IgD-negative memory B cell (primary cell): ENCODE measurements around the gene APOBR. TPM values are rescaled to one million over a fixed set of nuclear protein-coding genes. Genes with fewer than 3 reads are reported as not detected.
"Not testable (repeated sequence)": the region's sequence is repeated elsewhere in the genome, so short reads cannot be mapped to it uniquely, and the experiment has no call there.

ENCODE experiments used
- H3K27ac Mint-ChIP-seq, 3 donors: one replicate each; pipeline ENCODE4 v1.8.0; 2020 to 2022; ENCODE audit warnings: mild to moderate bottlenecking in 3 of 3, mixed read lengths in 3 of 3, moderate library complexity in 1 of 3
- H3K27me3 Mint-ChIP-seq: one replicate; pipeline ENCODE4 v1.8.0; 2021; ENCODE audit warnings: mixed read lengths
- H3K36me3 Mint-ChIP-seq: one replicate; pipeline ENCODE4 v1.8.0; 2020; ENCODE audit warnings: mild to moderate bottlenecking, mixed read lengths
- H3K4me1 Mint-ChIP-seq, 3 donors: one replicate each; pipeline ENCODE4 v1.8.0; 2020 to 2022; ENCODE audit warnings: mixed read lengths in 3 of 3, mild to moderate bottlenecking in 1 of 3
- H3K4me3 Mint-ChIP-seq, 4 donors: one replicate each; pipeline ENCODE4 v1.8.0; 2020 to 2022; ENCODE audit warnings: mild to moderate bottlenecking in 4 of 4, mixed read lengths in 4 of 4, moderate library complexity in 3 of 4
- H3K9me3 Mint-ChIP-seq, 3 donors: one replicate each; pipeline ENCODE4 v1.8.0; 2020 to 2021; ENCODE audit warnings: mixed read lengths in 3 of 3, mild to moderate bottlenecking in 1 of 3
- polyA plus RNA-seq: library from polyadenylated mRNA; unstranded; fragments of 300-500 nt; fragmentation: Illumina TruSeq; gene quantifications from one replicate; pipeline ENCODE4 v1.2.3, GENCODE V29; 2021

The APOBR gene
- polyA plus RNA-seq, 1 donor from 2014 or later, result 0.14 TPM

DNA sequence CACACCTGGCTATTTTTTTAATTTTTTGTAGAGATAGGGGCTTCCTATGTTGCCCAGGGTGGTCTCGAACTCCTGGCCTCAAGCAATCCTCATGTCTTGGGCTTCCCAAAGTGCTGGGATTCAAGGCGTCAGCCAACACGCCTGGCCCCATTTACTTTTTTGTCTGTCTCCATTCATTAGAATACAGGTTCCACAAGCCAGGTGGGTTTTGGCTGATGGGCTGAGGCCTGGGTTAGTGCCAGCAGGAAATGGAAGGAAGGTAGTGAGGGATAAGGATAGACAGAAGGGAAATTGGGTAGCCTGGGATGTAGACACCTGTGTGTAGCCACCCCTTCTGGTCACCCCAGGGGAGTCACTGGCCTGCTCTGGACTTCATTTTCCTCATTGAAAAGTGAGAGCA is 16.6 kb downstream of the APOBR start:
- Mint-ChIP-seq H3K36me3 (peaks cover 2% of the 10 kb centered on the region), H3K4me1 (peaks cover 14 to 18% (median 14%) of the 10 kb centered on the region in 3 donors), H3K4me3 (no peak overlapping the region), H3K27ac (no peak overlapping the region), H3K9me3 (no peaks in the 10 kb centered on the region), H3K27me3 (peaks cover 8% of the 10 kb centered on the region)

DNA sequence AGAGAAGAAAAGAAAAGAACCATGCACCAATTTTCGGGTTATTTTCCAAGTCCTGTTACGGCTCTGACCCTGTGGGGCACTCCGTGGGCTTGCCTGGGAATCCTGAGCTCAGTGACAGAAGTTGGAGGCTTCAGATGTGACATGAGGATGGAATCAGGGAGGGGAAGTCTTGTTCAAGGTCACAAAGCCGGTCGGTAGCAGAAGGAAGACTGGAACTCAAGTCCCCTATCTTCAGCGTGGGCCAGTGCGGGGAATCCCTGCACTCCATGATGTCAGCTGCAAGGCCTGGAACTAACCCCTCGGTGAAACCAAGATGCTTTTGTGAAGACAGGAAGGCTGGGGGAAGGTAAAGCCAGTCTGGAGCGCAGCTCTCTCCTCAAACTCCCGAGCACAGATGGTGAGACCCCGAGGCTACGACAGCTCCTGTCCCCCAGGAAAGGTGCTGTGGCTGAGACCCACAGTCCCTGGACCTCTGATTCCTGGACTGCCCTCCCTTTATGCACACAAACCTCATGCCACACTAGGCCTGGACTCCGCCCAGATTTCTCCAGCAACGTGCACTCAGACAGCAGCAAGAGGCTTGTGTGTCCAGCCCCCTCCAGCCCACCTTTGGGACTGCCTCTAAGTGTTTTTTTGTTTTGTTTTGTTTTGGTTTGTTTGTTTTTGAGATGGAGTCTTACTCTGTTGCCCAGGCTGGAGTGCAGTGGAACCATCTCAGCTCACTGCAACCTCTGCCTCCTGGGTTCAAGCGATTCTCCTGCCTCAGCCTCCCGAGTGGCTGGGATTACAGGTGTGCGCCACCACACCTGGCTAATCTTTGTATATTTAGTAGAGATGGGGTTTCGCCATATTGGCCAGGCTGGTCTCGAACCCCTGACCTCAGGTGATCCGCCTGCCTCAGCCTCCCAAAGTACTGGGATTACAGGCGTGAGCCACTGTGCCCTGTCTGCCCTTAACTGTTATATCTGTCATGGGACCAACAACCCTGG is 17.7 kb downstream of the APOBR start:
- H3K27me3 Mint-ChIP-seq, result peaks cover 6% of the 10 kb centered on the region
- no peaks in the 10 kb centered on the region for H3K9me3 Mint-ChIP-seq
- H3K27ac Mint-ChIP-seq, result no peak overlapping the region
- H3K4me1 Mint-ChIP-seq, result peaks cover 8 to 11% (median 11%) of the 10 kb centered on the region in 3 donors
- no peak overlapping the region for H3K4me3 Mint-ChIP-seq
- H3K36me3 Mint-ChIP-seq, result peaks cover 2% of the 10 kb centered on the region

DNA sequence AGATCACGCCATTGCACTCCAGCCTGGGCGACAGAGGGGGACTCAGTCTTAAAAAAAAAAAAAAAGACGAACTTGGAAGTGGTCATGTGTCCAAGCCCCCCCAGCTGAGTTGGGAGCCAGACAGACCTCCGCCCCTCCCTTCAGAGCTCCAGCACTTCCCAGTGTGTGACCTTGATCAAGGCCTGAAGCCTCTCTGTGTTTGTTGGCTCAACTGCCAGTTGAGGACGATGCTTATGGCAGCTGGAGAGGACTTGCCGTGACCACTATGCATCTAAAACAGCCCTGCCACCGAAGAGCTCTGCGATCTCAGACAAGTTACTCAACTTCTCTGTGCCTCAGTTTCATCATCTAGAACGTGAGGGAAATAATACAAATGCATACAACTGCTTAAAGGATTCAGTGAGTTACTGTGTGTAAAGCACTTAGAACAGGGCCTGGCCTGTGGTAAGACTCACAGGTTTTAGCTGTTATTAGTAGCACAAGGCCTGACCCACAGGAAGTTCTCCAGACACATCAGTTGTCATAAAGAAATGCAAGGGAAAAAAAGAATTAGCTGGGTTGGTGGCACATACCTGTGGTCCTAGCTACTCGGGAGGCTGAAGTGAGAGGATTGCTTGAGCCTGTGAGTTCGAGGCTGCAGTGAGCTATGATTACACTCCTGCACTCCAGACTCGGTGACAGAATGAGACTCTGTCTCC is 19.2 kb downstream of the APOBR start:
- no peak overlapping the region for H3K4me3 Mint-ChIP-seq
- H3K27ac Mint-ChIP-seq, result no peak overlapping the region
- H3K27me3 Mint-ChIP-seq, result peaks cover 6% of the 10 kb centered on the region
- no peaks in the 10 kb centered on the region for H3K9me3 Mint-ChIP-seq
- H3K36me3 Mint-ChIP-seq, result peaks cover 2% of the 10 kb centered on the region
- H3K4me1 Mint-ChIP-seq, result peaks cover 0 to 3% (median 1%) of the 10 kb centered on the region in 3 donors

DNA sequence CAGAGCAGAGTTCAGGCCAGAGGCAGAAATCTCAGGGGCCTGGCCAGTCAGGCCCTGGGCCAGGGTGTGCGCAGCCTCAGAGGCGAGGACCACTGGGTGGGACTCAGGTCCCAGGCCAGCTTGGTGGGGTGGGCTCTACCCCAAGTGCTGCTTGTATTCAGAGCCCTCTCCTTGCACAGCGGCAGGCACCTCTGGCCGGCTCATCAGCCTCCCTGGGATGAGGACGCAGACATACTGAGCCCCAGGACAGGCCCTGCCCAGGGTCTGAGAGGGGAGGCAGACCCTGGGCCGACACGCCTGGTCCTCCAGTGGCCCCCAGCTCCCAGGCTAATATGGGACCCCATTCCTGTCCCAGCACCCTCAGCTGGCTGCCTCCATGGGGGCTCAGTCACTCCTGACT is 19.8 kb downstream of the APOBR start:
- Mint-ChIP-seq H3K9me3 (no peaks in the 10 kb centered on the region), H3K4me1 (peaks cover 0 to 3% (median 1%) of the 10 kb centered on the region in 3 donors), H3K36me3 (peaks cover 2% of the 10 kb centered on the region), H3K27ac (no peak overlapping the region), H3K27me3 (peaks cover 6% of the 10 kb centered on the region), H3K4me3 (no peak overlapping the region)

DNA sequence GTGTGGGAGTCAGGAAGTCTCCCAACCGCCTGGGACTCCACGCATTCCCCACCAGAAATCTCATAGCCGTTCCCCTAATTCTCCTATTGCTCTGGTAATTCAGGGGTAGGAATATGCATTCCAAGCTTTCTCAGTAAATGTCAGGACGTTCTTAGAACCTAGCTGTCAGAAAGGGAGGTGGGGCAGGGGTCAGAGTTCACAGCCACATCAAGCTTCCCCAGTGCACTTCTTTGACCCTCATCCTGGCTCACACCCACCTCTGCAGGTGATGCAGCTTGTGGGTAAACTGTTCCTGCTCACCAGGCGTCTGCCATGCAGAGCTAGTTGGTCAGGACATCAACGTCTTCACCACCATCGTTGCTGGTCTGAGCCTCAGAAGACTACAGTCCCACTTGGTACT is 26.2 kb downstream of the APOBR start:
- Mint-ChIP-seq H3K4me1 (peaks cover 5 to 10% (median 5%) of the 10 kb centered on the region in 3 donors), H3K27me3 (peaks cover 8% of the 10 kb centered on the region), H3K4me3 (no peak overlapping the region), H3K36me3 (no peaks in the 10 kb centered on the region), H3K27ac (no peak overlapping the region), H3K9me3 (no peaks in the 10 kb centered on the region)

DNA sequence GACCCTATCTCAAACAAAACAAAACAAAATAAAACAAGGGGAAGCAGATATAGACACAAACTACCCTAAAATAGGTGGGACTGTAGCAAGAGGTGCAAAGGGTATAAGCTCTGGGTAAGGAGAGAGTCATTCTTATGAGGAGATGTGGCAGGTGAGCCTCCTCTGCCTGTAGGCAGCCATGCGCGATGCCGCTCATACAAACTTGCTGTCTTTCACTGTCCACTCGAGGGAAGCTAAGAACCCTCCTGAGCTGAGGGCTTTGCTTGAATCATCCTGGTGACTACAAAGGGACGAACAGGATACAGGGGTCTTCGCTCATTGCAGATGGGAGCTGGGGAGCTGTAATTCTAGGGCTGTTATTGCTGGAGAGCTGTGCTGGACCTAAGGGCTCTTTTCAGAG is 27.0 kb downstream of the APOBR start:
- no peaks in the 10 kb centered on the region for H3K36me3 Mint-ChIP-seq
- H3K4me1 Mint-ChIP-seq, result peaks cover 5 to 10% (median 5%) of the 10 kb centered on the region in 3 donors
- H3K4me3 Mint-ChIP-seq, result no peak overlapping the region
- peaks cover 8% of the 10 kb centered on the region for H3K27me3 Mint-ChIP-seq
- no peaks in the 10 kb centered on the region for H3K9me3 Mint-ChIP-seq
- no peak overlapping the region for H3K27ac Mint-ChIP-seq

DNA sequence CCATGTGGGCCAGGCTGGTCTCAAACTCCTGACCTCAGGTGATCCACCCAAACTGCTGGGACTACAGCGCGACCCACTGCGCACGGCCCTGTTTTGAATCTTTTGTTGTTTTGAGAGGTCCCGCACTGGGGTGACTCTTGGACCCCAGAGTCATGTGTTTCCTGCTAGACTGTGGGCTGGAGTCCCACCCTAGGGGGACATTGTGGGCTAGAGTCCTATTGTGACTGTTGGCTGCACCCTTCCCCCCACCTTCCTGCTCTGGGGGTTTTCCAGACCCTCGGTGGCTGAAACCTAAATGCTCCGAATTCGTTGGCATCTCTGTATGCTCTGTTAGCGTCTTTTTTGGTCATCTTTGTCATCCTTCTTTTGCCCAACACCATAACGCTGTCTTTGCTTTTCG is 28.3 kb downstream of the APOBR start:
- H3K27me3 Mint-ChIP-seq, result peaks cover 5% of the 10 kb centered on the region
- no peaks in the 10 kb centered on the region for H3K36me3 Mint-ChIP-seq
- no peaks in the 10 kb centered on the region for H3K9me3 Mint-ChIP-seq
- H3K4me1 Mint-ChIP-seq, result peaks cover 5 to 7% (median 5%) of the 10 kb centered on the region in 3 donors
- no peak overlapping the region for H3K4me3 Mint-ChIP-seq
- H3K27ac Mint-ChIP-seq, result no peak overlapping the region

DNA sequence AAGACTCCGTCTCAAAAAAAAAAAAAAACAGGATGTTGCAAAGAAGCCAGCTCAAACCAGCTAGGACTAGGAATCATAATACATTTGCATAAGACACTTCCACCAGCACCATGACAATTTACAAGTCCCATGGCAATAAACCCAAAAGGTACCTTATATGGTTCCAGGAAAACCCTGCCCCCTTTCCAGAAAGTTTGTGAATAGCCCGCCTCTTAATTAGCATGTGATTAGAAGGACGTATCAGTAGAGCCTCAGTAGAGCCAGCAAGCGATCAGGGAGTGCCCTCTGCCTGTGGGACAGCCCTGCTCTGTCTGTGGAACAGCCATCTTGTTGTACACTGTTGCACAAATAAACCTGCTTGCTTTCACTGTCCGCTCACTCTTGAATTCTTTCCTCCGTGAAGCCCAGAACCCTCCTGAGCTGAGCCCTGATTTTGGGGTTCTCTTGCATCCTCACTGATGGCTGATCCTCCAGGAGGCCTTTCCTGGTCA is 30.3 kb downstream of the APOBR start:
- Mint-ChIP-seq H3K9me3 (no peaks in the 10 kb centered on the region), H3K4me3 (peak overlapping the region in 1 of 4 donors; percentile 32), H3K36me3 (no peaks in the 10 kb centered on the region), H3K4me1 (peaks cover 5 to 7% (median 5%) of the 10 kb centered on the region in 3 donors), H3K27ac (peak overlapping the region in 1 of 3 donors; percentile 83), H3K27me3 (peaks cover 6% of the 10 kb centered on the region)

DNA sequence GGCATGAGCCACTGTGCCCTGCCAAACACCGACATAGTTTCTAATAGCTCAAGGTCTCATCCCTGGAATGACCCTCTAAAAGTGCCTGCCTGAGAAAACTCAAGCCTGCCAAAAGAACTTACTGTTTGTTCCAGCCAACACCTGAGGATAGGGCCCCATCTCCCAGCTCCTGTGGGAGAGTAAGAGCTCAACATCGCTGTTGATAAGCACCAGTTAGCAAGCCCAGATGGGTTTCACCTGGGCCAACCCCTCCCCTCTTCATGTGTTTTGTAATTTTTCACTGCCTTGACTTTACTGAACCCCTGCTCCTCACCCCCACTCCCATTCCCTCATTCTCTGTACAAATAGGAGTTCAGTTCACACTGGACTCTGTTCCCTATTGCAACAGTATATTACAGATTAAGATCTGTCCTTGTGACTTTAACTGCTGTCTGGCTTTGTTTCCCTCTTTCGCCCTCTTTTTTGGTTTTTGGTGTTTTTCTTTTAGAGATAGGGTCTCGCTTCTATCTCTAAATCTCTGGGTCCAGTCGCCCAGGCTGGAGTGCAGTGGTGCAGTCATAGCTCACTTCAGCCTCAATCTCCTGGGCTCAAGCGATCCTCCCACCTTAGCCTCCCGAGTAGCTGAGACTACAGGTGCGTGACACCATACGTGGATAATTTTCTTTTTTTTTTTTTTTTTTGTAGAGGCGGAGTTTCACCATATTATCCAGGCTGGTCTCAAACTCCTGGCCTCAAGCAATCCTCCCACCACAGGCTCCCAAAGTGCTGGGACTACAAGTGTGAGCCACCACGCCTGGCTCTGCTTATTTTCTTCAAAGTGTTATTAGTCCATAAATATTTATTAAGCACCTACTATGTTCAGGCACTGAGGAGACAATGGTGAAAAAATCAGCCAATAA is 32.0 kb downstream of the APOBR start:
- Mint-ChIP-seq H3K9me3 (no peaks in the 10 kb centered on the region), H3K4me3 (peak overlapping the region in 1 of 4 donors; percentile 6), H3K36me3 (no peaks in the 10 kb centered on the region), H3K27ac (no peak overlapping the region), H3K4me1 (peaks cover 5 to 7% (median 5%) of the 10 kb centered on the region in 3 donors), H3K27me3 (peaks cover 6% of the 10 kb centered on the region)

DNA sequence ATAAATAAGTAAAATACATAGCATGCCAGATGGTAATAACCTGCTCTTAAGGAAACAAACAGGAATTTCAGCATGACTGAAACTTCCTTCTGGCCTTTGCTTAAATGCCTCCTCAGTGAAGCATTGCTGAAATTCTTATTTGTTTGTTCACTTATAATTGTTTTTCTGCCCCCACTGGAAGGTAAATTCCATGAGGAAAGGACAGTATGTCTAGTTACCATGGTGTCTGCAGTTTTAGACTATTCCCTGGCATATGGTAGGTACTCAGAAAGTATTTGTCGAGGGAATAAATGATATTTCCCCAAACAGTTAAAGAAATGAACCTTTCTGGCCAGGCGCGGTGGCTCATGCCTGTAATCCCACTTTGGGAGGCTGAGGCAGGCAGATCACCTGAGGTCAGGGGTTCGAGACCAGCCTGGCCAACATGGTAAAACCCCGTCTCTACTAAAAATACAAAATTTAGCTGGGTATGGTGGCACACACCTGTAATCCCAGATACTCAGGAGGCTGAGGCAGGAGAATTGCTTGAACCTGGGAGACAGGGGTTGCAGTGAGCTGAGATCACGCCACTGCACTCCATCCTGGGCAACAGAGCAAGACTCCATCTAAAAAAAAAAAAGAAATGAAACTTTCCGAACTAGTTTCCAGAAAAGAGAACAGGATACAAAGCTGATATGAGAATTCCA is 32.8 kb downstream of the APOBR start:
- not testable (repeated sequence) for H3K27me3 Mint-ChIP-seq, H3K9me3 Mint-ChIP-seq, H3K4me1 Mint-ChIP-seq, H3K36me3 Mint-ChIP-seq, H3K4me3 Mint-ChIP-seq, H3K27ac Mint-ChIP-seq

DNA sequence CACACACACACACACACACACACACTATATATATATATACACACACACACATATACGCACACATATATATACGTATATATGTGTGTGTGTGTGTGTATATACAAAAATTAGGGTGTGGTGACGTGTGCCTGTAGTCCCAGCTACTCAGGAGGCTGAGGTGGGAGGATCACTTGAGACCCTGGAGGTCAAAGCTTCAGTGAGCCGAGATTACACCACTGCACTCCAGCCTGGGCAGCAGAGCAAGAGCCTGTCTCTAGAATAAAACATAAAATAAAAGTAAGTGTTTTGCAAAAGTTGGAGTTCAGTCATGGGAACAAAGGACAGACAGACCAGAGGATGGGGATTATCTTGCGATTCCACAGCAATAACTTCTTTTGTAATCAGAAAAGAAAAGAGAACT is 33.5 kb downstream of the APOBR start:
- Mint-ChIP-seq H3K36me3 (no peaks in the 10 kb centered on the region), H3K27ac (no peak overlapping the region), H3K4me3 (no peak overlapping the region), H3K9me3 (no peaks in the 10 kb centered on the region), H3K27me3 (peaks cover 8% of the 10 kb centered on the region), H3K4me1 (peaks cover 3 to 5% (median 4%) of the 10 kb centered on the region in 3 donors)

DNA sequence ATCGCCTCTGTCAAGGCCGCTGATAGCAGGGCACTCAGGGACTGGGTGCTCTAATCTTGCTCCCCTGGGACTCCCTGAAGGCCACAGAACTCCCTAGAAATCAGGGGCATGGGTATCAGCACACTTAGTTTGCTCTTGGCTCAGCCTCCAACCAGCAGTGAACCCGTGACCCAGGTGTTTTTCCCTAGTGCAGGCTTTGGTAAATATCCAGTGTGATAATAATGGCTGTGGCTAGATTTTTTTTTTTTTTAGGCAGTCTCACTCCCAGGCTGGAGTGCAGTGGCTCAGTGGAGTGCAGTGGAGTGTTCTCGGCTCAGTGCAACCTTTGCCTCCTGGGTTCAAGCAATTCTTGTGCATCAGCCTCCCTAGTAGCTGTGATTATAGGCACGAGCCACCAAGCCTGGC is 34.0 kb downstream of the APOBR start:
- H3K4me1 Mint-ChIP-seq, result peaks cover 0 to 5% (median 2%) of the 10 kb centered on the region in 3 donors
- H3K9me3 Mint-ChIP-seq, result no peaks in the 10 kb centered on the region
- H3K36me3 Mint-ChIP-seq, result no peaks in the 10 kb centered on the region
- no peak overlapping the region for H3K27ac Mint-ChIP-seq
- peaks cover 8% of the 10 kb centered on the region for H3K27me3 Mint-ChIP-seq
- H3K4me3 Mint-ChIP-seq, result no peak overlapping the region

DNA sequence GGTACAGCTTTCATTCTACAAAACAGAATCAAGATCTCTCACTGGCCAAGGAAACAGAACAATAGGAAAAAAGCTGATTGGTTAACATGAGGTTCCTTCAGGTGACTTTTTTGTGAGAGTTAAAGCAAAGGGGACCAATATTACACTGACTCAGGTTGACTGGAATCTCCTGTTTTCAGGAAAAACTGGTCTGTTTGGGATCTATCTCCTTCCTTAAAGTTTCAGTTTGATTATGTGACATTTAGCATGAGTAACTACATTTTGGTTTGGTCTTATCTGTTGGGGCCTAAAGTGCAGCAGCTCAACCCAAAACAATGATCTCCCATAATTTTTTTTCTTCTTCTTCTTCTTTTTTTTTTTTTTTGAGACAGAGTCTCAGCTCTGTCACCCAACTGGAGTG is 34.7 kb downstream of the APOBR start:
- H3K27ac Mint-ChIP-seq, result no peak overlapping the region
- H3K36me3 Mint-ChIP-seq, result no peaks in the 10 kb centered on the region
- H3K9me3 Mint-ChIP-seq, result no peaks in the 10 kb centered on the region
- peaks cover 0 to 2% (median 2%) of the 10 kb centered on the region in 3 donors for H3K4me1 Mint-ChIP-seq
- peaks cover 8% of the 10 kb centered on the region for H3K27me3 Mint-ChIP-seq
- no peak overlapping the region for H3K4me3 Mint-ChIP-seq
